BE2C (cell line): Measurements from ENCODE around the gene PRSS1.
"Not testable (repeated sequence)": the region's sequence is repeated elsewhere in the genome, so short reads cannot be mapped to it uniquely, and the experiment has no call there.

Experiments used
- DNase-seq: peaks from one replicate; pipeline ENCODE4 v3.0.0-alpha.2; 2020
- H3K27me3 ChIP-seq: fragments of 250-450 bp; sonication (Bioruptor Pico); 2 replicates; pipeline ENCODE4 v1.5.1; 2020; ENCODE audit warnings: mild to moderate bottlenecking
- H3K36me3 ChIP-seq: fragments of 250-450 bp; sonication (Bioruptor Pico); 2 replicates; pipeline ENCODE4 v1.5.1; 2020; ENCODE audit warnings: mild to moderate bottlenecking
- H3K4me1 ChIP-seq: fragments of 250-450 bp; sonication (Bioruptor Pico); 2 replicates; pipeline ENCODE4 v1.5.1; 2020
- H3K4me3 ChIP-seq: 2 replicates; pipeline ENCODE4 v1.5.1; 2011; ENCODE audit warnings: low read depth, low read length
- H3K9me3 ChIP-seq: fragments of 250-450 bp; sonication (Bioruptor Pico); 2 replicates; pipeline ENCODE4 v1.5.1; 2020
- TF ChIP-seq, protein P1 (sequence below): IDR thresholded peaks from 2 replicates; pipeline ENCODE4 v1.5.1; 2012; ENCODE audit warnings: mild to moderate bottlenecking, low read depth, low read length

Gene PRSS1

GRCh38 chr7:142772051-142772450 lies 22.8 kb downstream of the PRSS1 start:
- H3K4me1 ChIP-seq: no peaks in the 10 kb centered on the region
- TF ChIP-seq, protein P1, sequence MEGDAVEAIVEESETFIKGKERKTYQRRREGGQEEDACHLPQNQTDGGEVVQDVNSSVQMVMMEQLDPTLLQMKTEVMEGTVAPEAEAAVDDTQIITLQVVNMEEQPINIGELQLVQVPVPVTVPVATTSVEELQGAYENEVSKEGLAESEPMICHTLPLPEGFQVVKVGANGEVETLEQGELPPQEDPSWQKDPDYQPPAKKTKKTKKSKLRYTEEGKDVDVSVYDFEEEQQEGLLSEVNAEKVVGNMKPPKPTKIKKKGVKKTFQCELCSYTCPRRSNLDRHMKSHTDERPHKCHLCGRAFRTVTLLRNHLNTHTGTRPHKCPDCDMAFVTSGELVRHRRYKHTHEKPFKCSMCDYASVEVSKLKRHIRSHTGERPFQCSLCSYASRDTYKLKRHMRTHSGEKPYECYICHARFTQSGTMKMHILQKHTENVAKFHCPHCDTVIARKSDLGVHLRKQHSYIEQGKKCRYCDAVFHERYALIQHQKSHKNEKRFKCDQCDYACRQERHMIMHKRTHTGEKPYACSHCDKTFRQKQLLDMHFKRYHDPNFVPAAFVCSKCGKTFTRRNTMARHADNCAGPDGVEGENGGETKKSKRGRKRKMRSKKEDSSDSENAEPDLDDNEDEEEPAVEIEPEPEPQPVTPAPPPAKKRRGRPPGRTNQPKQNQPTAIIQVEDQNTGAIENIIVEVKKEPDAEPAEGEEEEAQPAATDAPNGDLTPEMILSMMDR: no peak
- no peak for DNase-seq
- H3K9me3 ChIP-seq: no peaks in the 10 kb centered on the region
- H3K4me3 ChIP-seq: no peak overlapping the region
- H3K36me3 ChIP-seq: no peaks in the 10 kb centered on the region
- no peaks in the 10 kb centered on the region for H3K27me3 ChIP-seq

DNA sequence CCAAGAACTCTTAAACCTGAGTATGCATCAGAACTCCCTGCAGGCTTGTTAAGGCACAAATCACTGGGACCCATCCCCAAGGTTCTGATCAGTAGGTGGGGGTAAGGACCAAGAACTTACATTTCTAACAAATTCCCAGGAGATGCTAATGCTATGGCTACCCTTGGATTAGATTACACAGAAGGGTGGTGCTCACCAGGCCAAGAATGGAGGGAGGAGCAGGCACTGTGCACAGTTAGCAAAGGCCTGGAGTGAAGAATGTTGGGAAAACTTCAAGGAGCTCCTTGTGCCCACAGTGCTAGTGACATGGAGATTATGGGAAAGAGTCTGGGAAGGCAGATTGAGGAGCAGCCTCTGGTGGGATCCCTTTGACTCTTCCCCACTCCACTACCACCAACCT lies 23.4 kb downstream of the PRSS1 start:
- Histone ChIP-seq H3K9me3 (no peaks in the 10 kb centered on the region), H3K36me3 (no peaks in the 10 kb centered on the region), H3K4me3 (no peak overlapping the region), H3K4me1 (no peaks in the 10 kb centered on the region), H3K27me3 (no peaks in the 10 kb centered on the region)
- TF ChIP-seq, protein P1: no peak
- DNase-seq: no peak

- H3K4me3 ChIP-seq: no peak overlapping the region
- H3K4me1 ChIP-seq: no peaks in the 10 kb centered on the region
- no peaks in the 10 kb centered on the region for H3K36me3 ChIP-seq
- no peak for DNase-seq
- no peaks in the 10 kb centered on the region for H3K9me3 ChIP-seq
- TF ChIP-seq, protein P1: no peak
- H3K27me3 ChIP-seq: no peaks in the 10 kb centered on the region
Measured at GRCh38 chr7:142773230-142773629, 24.0 kb downstream of the PRSS1 start.

DNA sequence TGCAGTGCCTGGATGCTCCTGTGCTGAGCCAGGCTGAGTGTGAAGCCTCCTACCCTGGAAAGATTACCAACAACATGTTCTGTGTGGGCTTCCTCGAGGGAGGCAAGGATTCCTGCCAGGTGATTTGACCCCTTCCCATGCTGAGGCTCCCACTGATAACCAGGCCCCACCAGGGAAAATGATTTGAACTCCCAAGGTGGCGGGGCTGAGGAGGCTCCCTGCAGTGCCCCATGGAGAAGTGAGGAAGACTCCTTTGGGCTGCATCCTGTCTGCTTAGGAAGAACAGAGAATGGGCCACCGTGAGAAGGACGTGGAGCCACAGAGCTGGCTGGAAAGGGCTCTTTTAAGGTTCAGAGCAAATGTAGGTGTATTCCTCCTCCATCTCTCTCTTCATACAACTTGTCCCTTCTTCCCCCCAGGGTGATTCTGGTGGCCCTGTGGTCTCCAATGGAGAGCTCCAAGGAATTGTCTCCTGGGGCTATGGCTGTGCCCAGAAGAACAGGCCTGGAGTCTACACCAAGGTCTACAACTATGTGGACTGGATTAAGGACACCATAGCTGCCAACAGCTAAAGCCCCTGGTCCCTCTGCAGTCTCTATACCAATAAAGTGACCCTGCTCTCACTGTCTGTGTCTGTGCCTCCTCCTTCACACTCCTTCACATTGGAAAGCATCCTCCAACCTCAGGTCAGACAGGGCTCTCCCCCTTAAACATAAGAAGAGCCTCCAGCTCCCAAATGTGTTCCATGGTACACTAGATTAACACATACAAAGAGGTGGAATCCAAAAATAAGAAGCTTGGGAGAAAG lies 24.9 kb downstream of the PRSS1 start:
- Histone ChIP-seq H3K4me3 (no peak overlapping the region), H3K4me1 (no peaks in the 10 kb centered on the region), H3K27me3 (no peaks in the 10 kb centered on the region), H3K36me3 (no peaks in the 10 kb centered on the region), H3K9me3 (no peaks in the 10 kb centered on the region)
- TF ChIP-seq, protein P1: no peak
- DNase-seq: no peak

GRCh38 chr7:142774826-142775225 lies 25.6 kb downstream of the PRSS1 start:
- Histone ChIP-seq H3K9me3 (no peaks in the 10 kb centered on the region), H3K27me3 (no peaks in the 10 kb centered on the region), H3K36me3 (no peaks in the 10 kb centered on the region), H3K4me3 (no peak overlapping the region), H3K4me1 (no peaks in the 10 kb centered on the region)
- TF ChIP-seq, protein P1: no peak
- no peak for DNase-seq

DNA sequence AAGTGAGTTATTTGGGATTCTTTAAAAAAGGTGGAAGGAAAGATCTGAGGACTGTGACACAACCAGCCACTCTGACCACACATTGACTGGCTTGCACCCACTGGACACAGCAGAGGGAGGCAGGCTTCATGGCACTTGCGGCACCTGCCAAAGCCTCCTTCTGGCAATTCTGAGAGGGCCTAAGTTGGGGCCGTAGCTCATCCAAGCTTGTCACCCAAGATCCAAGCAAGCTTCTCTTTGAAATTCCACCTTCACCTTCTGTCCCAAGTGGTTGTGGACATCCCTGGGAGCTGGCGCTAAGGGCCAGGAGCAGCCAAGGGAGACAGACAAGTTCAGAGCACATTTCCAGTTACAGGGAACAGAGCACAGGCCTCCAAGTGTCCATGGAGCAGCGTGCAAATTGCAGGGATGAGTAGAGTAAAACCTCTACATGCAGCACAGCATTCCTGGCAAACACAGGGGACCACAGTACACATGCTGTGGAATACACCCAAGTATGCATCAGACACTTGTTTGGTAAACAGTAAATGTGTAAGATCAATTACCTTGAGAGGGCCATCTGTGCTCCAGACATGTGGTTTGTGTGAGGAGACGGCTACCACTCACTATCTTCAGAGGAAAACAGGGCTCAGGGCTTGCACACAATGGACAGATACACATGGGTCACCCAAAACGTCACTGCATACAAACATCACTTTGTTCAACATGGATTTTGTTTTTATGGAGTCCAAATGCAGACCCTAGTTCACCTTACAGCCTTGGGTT lies 26.3 kb downstream of the PRSS1 start:
- not testable (repeated sequence) for H3K9me3 ChIP-seq, H3K27me3 ChIP-seq

More for the DNA sequence above, 26.3 kb downstream of the PRSS1 start:
- DNase-seq, H3K4me1 ChIP-seq, H3K36me3 ChIP-seq, H3K4me3 ChIP-seq: not testable (repeated sequence)
